SK-N-SH treated with all-trans-retinoic acid at 6 μM for 48 hours (cell line): ENCODE measurements around the gene TTR.
A peak's percentile ranks its signal among the peaks of the same experiment; 100 is the strongest.

Experiments
- ATAC-seq: fragments of 200-7000 bp; cut with Tn5 transposase; 3 replicates; pipeline ENCODE4 v1.9.1; 2020; ENCODE audit warnings: mild to moderate bottlenecking, moderate library complexity
- ARNTL ChIP-seq: fragments of 450-650 bp; formaldehyde crosslinking; IDR thresholded peaks from 2 replicates; pipeline ENCODE4 v1.5.0; 2020; ENCODE audit warnings: low read depth, mild to moderate bottlenecking, moderate library complexity, borderline replicate concordance
- BACH2 ChIP-seq: fragments of 250-450 bp; sonication (Bioruptor Pico); IDR thresholded peaks from 2 replicates; pipeline ENCODE4 v1.9.0; 2021; ENCODE audit warnings: mild to moderate bottlenecking, borderline replicate concordance
- CSDC2 ChIP-seq: fragments of 250-450 bp; sonication (Bioruptor Pico); IDR thresholded peaks from 2 replicates; pipeline ENCODE4 v1.5.0; 2020; ENCODE audit warnings: mild to moderate bottlenecking, moderate library complexity
- ESRRG ChIP-seq: fragments of 250-450 bp; sonication (Bioruptor Pico); IDR thresholded peaks from 2 replicates; pipeline ENCODE4 v1.6.1; 2021; ENCODE audit warnings: mild to moderate bottlenecking
- GLIS3 ChIP-seq: fragments of 250-450 bp; sonication (Bioruptor Pico); IDR thresholded peaks from 2 replicates; pipeline ENCODE4 v1.5.0; 2020; ENCODE audit warnings: mild to moderate bottlenecking, moderate library complexity
- ISL1 ChIP-seq: fragments of 250-450 bp; sonication (Bioruptor Pico); IDR thresholded peaks from 2 replicates; pipeline ENCODE4 v2.1.2; 2022; ENCODE audit warnings: mild to moderate bottlenecking, moderate library complexity
- OSR1 ChIP-seq: fragments of 250-450 bp; sonication (Bioruptor Pico); IDR thresholded peaks from 2 replicates; pipeline ENCODE4 v1.8.0; 2022; ENCODE audit warnings: moderate library complexity, mild to moderate bottlenecking, inconsistent platforms
- PPARA ChIP-seq: fragments of 250-450 bp; sonication (Bioruptor Pico); IDR thresholded peaks from 2 replicates; pipeline ENCODE4 v1.5.0; 2020; ENCODE audit warnings: mild to moderate bottlenecking, borderline replicate concordance
- RARB ChIP-seq: fragments of 250-450 bp; sonication (Bioruptor Pico); IDR thresholded peaks from 2 replicates; pipeline ENCODE4 v1.8.0; 2021; ENCODE audit warnings: mild to moderate bottlenecking, moderate library complexity
- SNAI2 ChIP-seq: fragments of 250-450 bp; sonication (Bioruptor Pico); IDR thresholded peaks from 2 replicates; pipeline ENCODE4 v1.5.0; 2020; ENCODE audit warnings: mild to moderate bottlenecking, moderate library complexity
- TCF4 ChIP-seq: fragments of 250-450 bp; sonication (Bioruptor Pico); IDR thresholded peaks from 2 replicates; pipeline ENCODE4 v1.8.0; 2021; ENCODE audit warnings: mild to moderate bottlenecking, moderate library complexity, borderline replicate concordance
- TOX ChIP-seq: fragments of 250-450 bp; sonication (Bioruptor Pico); IDR thresholded peaks from 2 replicates; pipeline ENCODE4 v1.8.0; 2021; ENCODE audit warnings: mild to moderate bottlenecking, moderate library complexity, borderline replicate concordance
- ZC3H10 ChIP-seq: fragments of 250-450 bp; sonication (Bioruptor Pico); IDR thresholded peaks from 2 replicates; pipeline ENCODE4 v1.5.1; 2021; ENCODE audit warnings: mild to moderate bottlenecking, moderate library complexity
- ZFP3 ChIP-seq: fragments of 250-450 bp; sonication (Bioruptor Pico); IDR thresholded peaks from 2 replicates; pipeline ENCODE4 v1.5.0; 2020; ENCODE audit warnings: mild to moderate bottlenecking, moderate library complexity
- ZFP30 ChIP-seq: fragments of 450-650 bp; formaldehyde crosslinking; IDR thresholded peaks from 2 replicates; pipeline ENCODE4 v1.5.0; 2022; ENCODE audit warnings: mild to moderate bottlenecking, moderate library complexity
- ZNF565 ChIP-seq: fragments of 450-650 bp; formaldehyde crosslinking; conservative IDR thresholded peaks from 2 replicates; pipeline ENCODE4 v1.5.0; 2020; ENCODE audit warnings: low read depth, mild to moderate bottlenecking, moderate library complexity
- ZNF70 ChIP-seq: fragments of 450-650 bp; formaldehyde crosslinking; IDR thresholded peaks from 2 replicates; pipeline ENCODE4 v1.5.0; 2020; ENCODE audit warnings: mild to moderate bottlenecking, moderate library complexity
- ZNF8 ChIP-seq: fragments of 450-650 bp; formaldehyde crosslinking; IDR thresholded peaks from 2 replicates; pipeline ENCODE4 v1.5.0; 2020; ENCODE audit warnings: mild to moderate bottlenecking, moderate library complexity
- TF ChIP-seq, protein P1 (sequence below): fragments of 250-450 bp; sonication (Bioruptor Pico); IDR thresholded peaks from 2 replicates; pipeline ENCODE4 v1.8.0; 2021; ENCODE audit warnings: low read depth, mild to moderate bottlenecking, moderate library complexity, borderline replicate concordance
- TF ChIP-seq, protein P2 (sequence below): fragments of 250-450 bp; sonication (Bioruptor Pico); IDR thresholded peaks from 2 replicates; pipeline ENCODE4 v1.8.0; 2020; ENCODE audit warnings: mild to moderate bottlenecking, moderate library complexity, borderline replicate concordance
- TF ChIP-seq, protein P3 (sequence below): fragments of 250-450 bp; sonication (Bioruptor Pico); IDR thresholded peaks from 2 replicates; pipeline ENCODE4 v1.5.1; 2020; ENCODE audit warnings: low read depth, mild to moderate bottlenecking, moderate library complexity
- TF ChIP-seq, protein P4 (sequence below): fragments of 250-450 bp; sonication (Bioruptor Pico); IDR thresholded peaks from 2 replicates; pipeline ENCODE4 v1.5.0; 2020; ENCODE audit warnings: mild to moderate bottlenecking, moderate library complexity
- TF ChIP-seq, protein P5 (sequence below): fragments of 250-450 bp; sonication (Bioruptor Pico); IDR thresholded peaks from 2 replicates; pipeline ENCODE4 v1.5.1; 2021; ENCODE audit warnings: mild to moderate bottlenecking, moderate library complexity

Gene TTR

DNA sequence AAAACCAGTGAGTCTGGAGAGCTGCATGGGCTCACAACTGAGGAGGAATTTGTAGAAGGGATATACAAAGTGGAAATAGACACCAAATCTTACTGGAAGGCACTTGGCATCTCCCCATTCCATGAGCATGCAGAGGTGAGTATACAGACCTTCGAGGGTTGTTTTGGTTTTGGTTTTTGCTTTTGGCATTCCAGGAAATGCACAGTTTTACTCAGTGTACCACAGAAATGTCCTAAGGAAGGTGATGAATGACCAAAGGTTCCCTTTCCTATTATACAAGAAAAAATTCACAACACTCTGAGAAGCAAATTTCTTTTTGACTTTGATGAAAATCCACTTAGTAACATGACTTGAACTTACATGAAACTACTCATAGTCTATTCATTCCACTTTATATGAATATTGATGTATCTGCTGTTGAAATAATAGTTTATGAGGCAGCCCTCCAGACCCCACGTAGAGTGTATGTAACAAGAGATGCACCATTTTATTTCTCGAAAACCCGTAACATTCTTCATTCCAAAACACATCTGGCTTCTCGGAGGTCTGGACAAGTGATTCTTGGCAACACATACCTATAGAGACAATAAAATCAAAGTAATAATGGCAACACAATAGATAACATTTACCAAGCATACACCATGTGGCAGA is 3.6 kb downstream of the TTR start:
- TF ChIP-seq, protein P1, sequence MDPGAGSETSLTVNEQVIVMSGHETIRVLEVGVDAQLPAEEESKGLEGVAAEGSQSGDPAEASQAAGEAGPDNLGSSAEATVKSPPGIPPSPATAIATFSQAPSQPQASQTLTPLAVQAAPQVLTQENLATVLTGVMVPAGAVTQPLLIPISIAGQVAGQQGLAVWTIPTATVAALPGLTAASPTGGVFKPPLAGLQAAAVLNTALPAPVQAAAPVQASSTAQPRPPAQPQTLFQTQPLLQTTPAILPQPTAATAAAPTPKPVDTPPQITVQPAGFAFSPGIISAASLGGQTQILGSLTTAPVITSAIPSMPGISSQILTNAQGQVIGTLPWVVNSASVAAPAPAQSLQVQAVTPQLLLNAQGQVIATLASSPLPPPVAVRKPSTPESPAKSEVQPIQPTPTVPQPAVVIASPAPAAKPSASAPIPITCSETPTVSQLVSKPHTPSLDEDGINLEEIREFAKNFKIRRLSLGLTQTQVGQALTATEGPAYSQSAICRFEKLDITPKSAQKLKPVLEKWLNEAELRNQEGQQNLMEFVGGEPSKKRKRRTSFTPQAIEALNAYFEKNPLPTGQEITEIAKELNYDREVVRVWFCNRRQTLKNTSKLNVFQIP = no peak
- TF ChIP-seq, protein P2, sequence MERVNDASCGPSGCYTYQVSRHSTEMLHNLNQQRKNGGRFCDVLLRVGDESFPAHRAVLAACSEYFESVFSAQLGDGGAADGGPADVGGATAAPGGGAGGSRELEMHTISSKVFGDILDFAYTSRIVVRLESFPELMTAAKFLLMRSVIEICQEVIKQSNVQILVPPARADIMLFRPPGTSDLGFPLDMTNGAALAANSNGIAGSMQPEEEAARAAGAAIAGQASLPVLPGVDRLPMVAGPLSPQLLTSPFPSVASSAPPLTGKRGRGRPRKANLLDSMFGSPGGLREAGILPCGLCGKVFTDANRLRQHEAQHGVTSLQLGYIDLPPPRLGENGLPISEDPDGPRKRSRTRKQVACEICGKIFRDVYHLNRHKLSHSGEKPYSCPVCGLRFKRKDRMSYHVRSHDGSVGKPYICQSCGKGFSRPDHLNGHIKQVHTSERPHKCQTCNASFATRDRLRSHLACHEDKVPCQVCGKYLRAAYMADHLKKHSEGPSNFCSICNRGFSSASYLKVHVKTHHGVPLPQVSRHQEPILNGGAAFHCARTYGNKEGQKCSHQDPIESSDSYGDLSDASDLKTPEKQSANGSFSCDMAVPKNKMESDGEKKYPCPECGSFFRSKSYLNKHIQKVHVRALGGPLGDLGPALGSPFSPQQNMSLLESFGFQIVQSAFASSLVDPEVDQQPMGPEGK = no peak
- no peak for TF ChIP-seq ZNF8 (CRISPR knock-in tag)
- TF ChIP-seq CSDC2 (CRISPR knock-in tag) = no peak
- no peak for TF ChIP-seq ARNTL (CRISPR knock-in tag)
- no peak for TF ChIP-seq TCF4
- TF ChIP-seq ESRRG (CRISPR knock-in tag) = no peak
- TF ChIP-seq ISL1 = no peak
- TF ChIP-seq GLIS3 (CRISPR knock-in tag) = no peak
- TF ChIP-seq, protein P3, sequence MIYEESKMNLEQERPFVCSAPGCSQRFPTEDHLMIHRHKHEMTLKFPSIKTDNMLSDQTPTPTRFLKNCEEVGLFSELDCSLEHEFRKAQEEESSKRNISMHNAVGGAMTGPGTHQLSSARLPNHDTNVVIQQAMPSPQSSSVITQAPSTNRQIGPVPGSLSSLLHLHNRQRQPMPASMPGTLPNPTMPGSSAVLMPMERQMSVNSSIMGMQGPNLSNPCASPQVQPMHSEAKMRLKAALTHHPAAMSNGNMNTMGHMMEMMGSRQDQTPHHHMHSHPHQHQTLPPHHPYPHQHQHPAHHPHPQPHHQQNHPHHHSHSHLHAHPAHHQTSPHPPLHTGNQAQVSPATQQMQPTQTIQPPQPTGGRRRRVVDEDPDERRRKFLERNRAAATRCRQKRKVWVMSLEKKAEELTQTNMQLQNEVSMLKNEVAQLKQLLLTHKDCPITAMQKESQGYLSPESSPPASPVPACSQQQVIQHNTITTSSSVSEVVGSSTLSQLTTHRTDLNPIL (CRISPR knock-in tag) = no peak
- no peak for TF ChIP-seq BACH2 (CRISPR knock-in tag)
- TF ChIP-seq, all 23 proteins: peak for 0
- ATAC-seq = no peak

- TF ChIP-seq CSDC2 (CRISPR knock-in tag) = peak; percentile 40; the same call in 1 of the 2 replicates
- peak; percentile 29; the same call in 1 of the 2 replicates for TF ChIP-seq ZC3H10
- TF ChIP-seq, protein P1 = no peak
- no peak for TF ChIP-seq ZFP30 (CRISPR knock-in tag)
- TF ChIP-seq SNAI2 (CRISPR knock-in tag) = 0 out of 2 replicates have a peak, but pooled peaks have one; percentile 26
- no peak for TF ChIP-seq ZNF565 (CRISPR knock-in tag)
- no peak for TF ChIP-seq ZFP3 (CRISPR knock-in tag)
- TF ChIP-seq PPARA (CRISPR knock-in tag) = no peak
- TF ChIP-seq BACH2 (CRISPR knock-in tag) = no peak
- no peak for TF ChIP-seq OSR1 (CRISPR knock-in tag)
- no peak for TF ChIP-seq ARNTL (CRISPR knock-in tag)
- TF ChIP-seq, protein P4, sequence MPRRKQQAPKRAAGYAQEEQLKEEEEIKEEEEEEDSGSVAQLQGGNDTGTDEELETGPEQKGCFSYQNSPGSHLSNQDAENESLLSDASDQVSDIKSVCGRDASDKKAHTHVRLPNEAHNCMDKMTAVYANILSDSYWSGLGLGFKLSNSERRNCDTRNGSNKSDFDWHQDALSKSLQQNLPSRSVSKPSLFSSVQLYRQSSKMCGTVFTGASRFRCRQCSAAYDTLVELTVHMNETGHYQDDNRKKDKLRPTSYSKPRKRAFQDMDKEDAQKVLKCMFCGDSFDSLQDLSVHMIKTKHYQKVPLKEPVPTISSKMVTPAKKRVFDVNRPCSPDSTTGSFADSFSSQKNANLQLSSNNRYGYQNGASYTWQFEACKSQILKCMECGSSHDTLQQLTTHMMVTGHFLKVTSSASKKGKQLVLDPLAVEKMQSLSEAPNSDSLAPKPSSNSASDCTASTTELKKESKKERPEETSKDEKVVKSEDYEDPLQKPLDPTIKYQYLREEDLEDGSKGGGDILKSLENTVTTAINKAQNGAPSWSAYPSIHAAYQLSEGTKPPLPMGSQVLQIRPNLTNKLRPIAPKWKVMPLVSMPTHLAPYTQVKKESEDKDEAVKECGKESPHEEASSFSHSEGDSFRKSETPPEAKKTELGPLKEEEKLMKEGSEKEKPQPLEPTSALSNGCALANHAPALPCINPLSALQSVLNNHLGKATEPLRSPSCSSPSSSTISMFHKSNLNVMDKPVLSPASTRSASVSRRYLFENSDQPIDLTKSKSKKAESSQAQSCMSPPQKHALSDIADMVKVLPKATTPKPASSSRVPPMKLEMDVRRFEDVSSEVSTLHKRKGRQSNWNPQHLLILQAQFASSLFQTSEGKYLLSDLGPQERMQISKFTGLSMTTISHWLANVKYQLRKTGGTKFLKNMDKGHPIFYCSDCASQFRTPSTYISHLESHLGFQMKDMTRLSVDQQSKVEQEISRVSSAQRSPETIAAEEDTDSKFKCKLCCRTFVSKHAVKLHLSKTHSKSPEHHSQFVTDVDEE (CRISPR knock-in tag) = peak; percentile 48; the same call in 1 of the 2 replicates
- TF ChIP-seq, protein P2 = no peak
- no peak for TF ChIP-seq ESRRG (CRISPR knock-in tag)
- TF ChIP-seq, protein P5, sequence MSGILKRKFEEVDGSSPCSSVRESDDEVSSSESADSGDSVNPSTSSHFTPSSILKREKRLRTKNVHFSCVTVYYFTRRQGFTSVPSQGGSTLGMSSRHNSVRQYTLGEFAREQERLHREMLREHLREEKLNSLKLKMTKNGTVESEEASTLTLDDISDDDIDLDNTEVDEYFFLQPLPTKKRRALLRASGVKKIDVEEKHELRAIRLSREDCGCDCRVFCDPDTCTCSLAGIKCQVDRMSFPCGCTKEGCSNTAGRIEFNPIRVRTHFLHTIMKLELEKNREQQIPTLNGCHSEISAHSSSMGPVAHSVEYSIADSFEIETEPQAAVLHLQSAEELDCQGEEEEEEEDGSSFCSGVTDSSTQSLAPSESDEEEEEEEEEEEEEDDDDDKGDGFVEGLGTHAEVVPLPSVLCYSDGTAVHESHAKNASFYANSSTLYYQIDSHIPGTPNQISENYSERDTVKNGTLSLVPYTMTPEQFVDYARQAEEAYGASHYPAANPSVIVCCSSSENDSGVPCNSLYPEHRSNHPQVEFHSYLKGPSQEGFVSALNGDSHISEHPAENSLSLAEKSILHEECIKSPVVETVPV = no peak
- no peak for TF ChIP-seq TOX (CRISPR knock-in tag)
- TF ChIP-seq, protein P3 (CRISPR knock-in tag) = peak; percentile 45; the same call in 1 of the 2 replicates
- no peak for TF ChIP-seq ZNF8 (CRISPR knock-in tag)
- peak; percentile 66; the same call in 1 of the 2 replicates for TF ChIP-seq TCF4
- no peak for TF ChIP-seq GLIS3 (CRISPR knock-in tag)
- TF ChIP-seq RARB = no peak
- TF ChIP-seq ZNF70 (CRISPR knock-in tag) = no peak
- TF ChIP-seq ISL1 = peak; percentile 93
- TF ChIP-seq, all 23 proteins: peak for 7
- peak; percentile 94 for ATAC-seq
Measured at GRCh38 chr18:31596081-31596872, 4.6 kb downstream of the TTR start.
